Measurements from ENCODE around the gene TMC5. TPM values are rescaled to one million over a fixed set of nuclear protein-coding genes. Genes with fewer than 3 reads are reported as not detected.
"Not testable (repeated sequence)": the region's sequence is repeated elsewhere in the genome, so short reads cannot be mapped to it uniquely, and the experiment has no call there.

Gene TMC5, protein sequence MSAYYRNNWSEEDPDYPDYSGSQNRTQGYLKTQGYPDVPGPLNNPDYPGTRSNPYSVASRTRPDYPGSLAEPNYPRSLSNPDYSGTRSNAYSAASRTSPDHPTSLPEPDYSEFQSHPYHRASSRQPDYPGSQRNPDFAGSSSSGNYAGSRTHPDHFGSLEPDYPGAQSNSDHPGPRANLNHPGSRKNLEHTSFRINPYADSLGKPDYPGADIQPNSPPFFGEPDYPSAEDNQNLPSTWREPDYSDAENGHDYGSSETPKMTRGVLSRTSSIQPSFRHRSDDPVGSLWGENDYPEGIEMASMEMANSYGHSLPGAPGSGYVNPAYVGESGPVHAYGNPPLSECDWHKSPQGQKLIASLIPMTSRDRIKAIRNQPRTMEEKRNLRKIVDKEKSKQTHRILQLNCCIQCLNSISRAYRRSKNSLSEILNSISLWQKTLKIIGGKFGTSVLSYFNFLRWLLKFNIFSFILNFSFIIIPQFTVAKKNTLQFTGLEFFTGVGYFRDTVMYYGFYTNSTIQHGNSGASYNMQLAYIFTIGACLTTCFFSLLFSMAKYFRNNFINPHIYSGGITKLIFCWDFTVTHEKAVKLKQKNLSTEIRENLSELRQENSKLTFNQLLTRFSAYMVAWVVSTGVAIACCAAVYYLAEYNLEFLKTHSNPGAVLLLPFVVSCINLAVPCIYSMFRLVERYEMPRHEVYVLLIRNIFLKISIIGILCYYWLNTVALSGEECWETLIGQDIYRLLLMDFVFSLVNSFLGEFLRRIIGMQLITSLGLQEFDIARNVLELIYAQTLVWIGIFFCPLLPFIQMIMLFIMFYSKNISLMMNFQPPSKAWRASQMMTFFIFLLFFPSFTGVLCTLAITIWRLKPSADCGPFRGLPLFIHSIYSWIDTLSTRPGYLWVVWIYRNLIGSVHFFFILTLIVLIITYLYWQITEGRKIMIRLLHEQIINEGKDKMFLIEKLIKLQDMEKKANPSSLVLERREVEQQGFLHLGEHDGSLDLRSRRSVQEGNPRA
- total RNA-seq, result 46.8 TPM

- peak; percentile 86 for DNase-seq (ENCODE audit: low spot score)
Observed at GRCh38 chr16:19417640-19418039, at the start of gene TMC5. Gene TMC5 (plus strand): TSS chr16:19417883. CDS start chr16:19440039, 22,156 bp downstream.

DNA sequence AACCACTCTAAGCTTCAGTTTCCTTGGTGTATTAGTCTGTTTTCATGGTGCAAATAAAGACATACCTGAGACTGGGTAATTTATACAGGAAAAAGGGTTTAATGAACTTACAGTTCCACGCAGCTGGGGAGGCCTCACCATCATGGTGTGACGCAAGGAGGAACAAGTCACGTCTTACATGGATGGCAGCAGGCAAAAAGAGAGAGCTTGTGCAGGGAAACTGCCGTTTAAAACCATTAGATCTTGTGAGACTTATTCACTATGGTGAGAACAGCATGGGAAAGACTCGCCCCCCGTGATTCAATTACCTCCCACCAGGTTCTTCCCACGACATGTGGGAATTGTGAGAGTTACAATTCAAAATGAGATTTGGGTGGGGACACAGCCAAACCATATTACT is 45.1 kb upstream of the TMC5 start:
- not testable (repeated sequence) for DNase-seq (ENCODE audit: low spot score)

- no peak for DNase-seq (ENCODE audit: low spot score)
Observed at GRCh38 chr16:19374402-19374801, 43.3 kb upstream of the TMC5 start.

DNA sequence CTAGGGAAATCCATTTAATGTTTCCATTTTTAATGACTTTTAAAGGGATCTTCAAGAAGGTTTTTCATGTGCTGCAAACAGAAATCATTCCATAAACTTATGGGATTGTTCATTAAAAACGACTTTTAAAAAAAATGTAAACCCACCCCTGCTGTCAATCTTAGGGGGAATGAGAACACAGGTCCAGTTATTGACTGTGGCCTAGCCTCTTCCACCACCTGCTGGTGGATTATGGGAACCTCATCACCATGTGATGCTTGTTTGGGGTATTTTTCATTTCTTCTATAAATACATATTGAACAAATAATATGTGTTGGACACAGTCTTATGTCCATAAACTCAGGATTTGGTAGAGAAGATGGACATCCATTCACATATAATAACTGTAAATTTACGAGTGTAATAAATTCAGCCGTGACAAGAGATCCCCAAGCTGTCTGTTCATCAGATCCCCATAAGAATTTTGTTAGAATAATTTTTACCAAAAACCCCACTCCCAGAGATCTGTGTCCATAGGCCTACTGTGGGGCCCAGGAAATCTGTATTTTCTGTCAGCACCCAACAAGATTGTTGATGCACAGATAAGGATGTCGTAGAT is 42.0 kb upstream of the TMC5 start:
- DNase-seq (ENCODE audit: low spot score), result peak; percentile 25

DNA sequence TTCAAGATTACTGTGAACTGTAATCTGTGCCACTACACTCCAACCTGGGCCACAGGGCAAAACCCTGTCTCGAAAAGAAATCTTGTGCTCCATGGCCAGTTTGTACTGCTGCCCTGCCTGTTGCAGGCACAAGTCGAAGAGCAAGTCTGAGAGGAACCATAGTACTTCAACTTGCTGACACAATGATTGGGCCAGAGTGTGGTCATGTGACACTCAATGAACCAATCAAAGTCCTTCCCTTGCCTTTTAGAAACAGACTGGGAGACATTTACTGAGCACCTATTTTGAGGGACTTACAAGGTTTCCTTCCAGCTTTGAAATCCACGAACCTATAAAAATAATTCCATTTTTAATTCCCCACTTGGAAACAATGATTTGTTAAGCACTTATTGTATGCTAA is 39.8 kb upstream of the TMC5 start:
- no peak for DNase-seq (ENCODE audit: low spot score)

- no peak for DNase-seq (ENCODE audit: low spot score)
Observed at GRCh38 chr16:19378511-19378910, 39.2 kb upstream of the TMC5 start.

DNA sequence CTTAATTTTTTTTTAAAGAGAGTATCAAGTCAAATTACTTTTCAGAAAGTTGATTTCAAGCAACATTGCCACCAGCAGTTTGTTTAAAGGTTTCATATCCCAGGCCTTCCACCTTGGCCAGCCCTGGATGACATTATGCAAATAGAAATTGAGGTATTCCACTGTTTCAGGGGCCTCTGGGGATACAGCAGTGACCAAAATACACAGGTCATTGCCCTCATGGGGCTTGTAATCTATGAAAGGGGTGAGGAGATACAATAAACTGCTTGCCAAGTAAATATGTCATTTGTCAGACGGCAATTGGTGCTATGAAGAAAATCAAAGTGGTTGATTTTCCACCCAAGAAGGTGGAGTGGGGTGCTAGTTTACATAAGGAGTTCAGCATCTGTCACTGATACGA is 37.8 kb upstream of the TMC5 start:
- no peak for DNase-seq (ENCODE audit: low spot score)

GRCh38 chr16:19380328-19380727 is 37.4 kb upstream of the TMC5 start:
- DNase-seq (ENCODE audit: low spot score), result no peak

- no peak for DNase-seq (ENCODE audit: low spot score)
Observed at GRCh38 chr16:19382084-19382801, 35.4 kb upstream of the TMC5 start.

DNA sequence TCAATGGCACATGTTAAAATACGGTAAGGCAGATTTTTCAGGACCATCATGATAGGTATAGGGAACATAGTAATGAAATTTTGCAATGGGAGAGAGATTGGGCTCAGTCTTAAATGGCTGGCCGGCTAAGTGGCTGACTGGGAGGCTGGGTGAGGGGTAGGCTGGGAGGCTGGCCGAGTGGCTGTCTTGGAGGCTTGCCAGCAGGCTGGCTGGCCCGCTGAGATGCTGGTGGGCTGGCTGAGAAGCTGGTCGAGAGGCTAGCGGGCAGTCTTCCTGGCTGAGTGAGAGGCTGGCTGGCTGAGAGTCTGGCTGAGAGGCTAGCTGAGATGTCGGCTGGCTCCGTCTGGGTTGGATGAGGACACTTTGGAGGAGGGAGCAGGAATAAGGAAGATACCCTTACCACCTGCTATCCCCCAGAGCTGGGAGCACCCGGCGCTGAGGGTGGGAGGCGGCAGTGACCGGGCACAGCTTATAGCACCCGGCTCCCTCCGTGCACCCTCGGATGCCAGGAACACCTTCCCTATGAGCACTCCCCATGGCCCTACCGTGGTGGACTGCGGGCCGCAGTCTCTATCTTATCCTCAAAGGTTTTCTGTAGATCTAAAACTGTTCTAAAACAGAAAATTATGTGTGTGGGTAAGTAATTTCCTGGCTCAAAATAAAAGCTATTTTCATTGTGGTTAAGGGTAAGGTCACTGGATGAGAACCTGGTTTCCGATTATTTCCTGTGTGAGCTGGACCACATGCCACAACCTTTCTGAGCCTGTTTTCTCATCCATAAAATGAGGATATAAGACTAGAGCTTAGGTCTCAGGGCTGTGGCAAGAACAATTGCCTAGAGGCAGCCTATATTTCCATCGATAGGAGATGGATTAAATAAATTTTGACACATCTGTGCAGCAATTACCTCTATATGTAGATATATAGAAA is 34.5 kb upstream of the TMC5 start:
- no peak for DNase-seq (ENCODE audit: low spot score)

DNA sequence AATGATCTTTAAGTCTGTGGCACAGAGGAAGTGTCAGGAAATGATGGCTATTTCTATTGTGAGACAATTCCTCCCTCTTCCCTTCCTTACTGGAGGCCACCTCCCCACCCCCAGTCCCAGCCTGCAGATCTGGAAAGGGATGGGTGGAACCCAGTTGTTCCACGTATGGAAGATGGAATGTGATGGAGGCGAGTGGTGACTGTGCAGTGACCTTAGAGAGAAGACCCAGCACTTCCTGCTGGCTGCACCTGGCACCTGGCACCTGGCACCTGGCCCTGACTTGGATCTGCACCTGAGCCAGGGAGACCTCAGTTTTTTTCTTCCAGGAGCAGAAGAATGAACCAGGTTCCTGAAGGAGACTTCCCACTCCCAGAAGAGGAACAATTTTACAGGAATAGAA is 33.0 kb upstream of the TMC5 start:
- peak; percentile 82 for DNase-seq (ENCODE audit: low spot score)

- no peak for DNase-seq (ENCODE audit: low spot score)
Observed at GRCh38 chr16:19386525-19386924, 31.2 kb upstream of the TMC5 start.

- DNase-seq (ENCODE audit: low spot score), result peak; percentile 67
Observed at GRCh38 chr16:19389246-19389645, 28.4 kb upstream of the TMC5 start.

DNA sequence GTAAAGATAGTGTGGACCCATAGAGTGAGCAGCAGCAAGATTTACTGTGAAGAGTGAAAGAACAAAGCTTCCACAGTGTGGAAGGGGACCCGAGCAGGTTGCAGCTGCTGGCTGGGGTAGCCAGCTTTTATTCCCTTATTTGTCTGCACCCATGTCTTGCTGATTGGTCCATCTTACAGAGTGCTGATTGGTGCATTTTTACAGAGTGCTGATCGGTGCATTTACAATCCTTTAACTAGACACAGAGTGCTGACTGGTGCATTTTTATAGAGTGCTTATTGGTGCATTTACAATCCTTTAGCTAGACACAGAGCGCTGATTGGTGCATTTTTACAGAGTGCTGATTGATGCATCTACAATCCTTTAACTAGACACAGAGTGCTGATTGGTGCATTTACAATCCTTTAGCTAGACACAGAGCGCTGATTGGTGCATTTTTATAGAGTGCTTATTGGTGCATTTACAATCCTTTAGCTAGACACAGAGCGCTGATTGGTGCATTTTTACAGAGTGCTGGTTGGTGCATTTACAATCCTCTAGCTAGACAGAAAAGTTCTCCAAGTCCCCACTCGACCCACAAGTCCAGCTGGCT is 26.4 kb upstream of the TMC5 start:
- not testable (repeated sequence) for DNase-seq (ENCODE audit: low spot score)

GRCh38 chr16:19392352-19392751 is 25.3 kb upstream of the TMC5 start:
- DNase-seq (ENCODE audit: low spot score), result no peak

- DNase-seq (ENCODE audit: low spot score), result peak; percentile 65
Observed at GRCh38 chr16:19393226-19394111, 24.2 kb upstream of the TMC5 start.

DNA sequence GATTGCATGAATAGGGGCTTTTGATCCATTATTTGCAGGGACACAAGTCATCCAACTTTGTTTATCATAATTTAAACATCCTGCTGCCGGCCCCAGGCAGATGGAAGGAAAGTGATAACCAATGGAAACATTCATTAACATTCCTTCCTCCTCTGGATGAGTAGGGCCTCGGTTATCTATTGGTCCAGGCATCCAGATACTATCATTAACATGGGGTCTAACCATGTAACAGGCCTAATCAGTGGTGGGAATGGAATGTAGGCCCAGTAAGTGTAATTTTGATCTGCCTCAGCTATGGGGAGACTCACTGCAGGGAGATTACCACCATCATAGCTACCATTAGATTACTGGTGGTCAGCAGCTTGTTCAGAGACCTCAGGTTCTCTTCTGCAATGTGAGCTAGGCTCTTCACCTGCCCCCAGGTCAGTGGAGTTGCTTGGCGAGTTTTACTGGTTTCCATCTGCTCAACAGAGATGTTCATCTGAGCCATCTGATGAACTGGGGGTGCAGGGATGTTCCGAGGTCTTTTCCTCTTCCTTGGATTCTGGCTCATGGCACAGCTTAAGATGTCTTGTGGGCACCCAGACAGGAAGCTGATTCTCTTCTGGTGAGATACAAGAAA is 21.9 kb upstream of the TMC5 start:
- DNase-seq (ENCODE audit: low spot score), result not testable (repeated sequence)

GRCh38 chr16:19396555-19397011 is 21.1 kb upstream of the TMC5 start:
- peak; percentile 78 for DNase-seq (ENCODE audit: low spot score)
